ENCODE measurements around the gene RNU6-7.
A peak's percentile ranks its signal among the peaks of the same experiment; 100 is the strongest.

Gene RNU6-7

DNA sequence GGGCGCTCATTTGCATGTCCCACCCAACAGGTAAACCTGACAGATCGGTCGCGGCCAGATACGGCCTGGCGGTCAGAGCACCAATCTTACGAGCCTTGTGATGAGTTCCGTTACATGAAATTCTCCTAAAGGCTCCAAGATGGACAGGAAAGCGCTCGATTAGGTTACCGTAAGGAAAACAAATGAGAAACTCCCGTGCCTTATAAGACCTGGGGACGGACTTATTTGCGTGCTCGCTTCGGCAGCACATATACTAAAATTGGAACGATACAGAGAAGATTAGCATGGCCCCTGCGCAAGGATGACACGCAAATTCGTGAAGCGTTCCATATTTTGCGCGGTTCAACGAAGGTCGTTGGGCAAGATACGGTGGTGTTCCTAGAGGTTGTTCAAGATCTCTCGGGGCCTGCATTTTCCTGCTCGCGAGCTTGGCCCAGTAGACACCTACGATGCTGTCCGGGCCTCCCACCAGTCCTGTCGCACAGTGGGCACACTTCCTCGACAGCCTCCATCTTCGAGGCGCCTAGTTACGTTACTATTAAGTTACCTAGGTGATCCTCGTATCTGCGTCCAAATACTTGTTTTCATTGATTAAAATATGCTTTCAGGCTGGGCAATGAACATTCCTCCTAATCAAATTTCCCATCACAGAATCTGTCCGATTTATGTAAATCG, at the start of gene RNU6-7:
Gene RNU6-7, plus strand, starts transcription at position 230 of the 675 bp plus-strand sequence.
- peak within 1 kb of the TSS; percentile 93 for H3K4me2 ChIP-seq
- TF ChIP-seq, protein P1, sequence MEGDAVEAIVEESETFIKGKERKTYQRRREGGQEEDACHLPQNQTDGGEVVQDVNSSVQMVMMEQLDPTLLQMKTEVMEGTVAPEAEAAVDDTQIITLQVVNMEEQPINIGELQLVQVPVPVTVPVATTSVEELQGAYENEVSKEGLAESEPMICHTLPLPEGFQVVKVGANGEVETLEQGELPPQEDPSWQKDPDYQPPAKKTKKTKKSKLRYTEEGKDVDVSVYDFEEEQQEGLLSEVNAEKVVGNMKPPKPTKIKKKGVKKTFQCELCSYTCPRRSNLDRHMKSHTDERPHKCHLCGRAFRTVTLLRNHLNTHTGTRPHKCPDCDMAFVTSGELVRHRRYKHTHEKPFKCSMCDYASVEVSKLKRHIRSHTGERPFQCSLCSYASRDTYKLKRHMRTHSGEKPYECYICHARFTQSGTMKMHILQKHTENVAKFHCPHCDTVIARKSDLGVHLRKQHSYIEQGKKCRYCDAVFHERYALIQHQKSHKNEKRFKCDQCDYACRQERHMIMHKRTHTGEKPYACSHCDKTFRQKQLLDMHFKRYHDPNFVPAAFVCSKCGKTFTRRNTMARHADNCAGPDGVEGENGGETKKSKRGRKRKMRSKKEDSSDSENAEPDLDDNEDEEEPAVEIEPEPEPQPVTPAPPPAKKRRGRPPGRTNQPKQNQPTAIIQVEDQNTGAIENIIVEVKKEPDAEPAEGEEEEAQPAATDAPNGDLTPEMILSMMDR (conservative IDR thresholded peaks at IDR 0.05; ENCODE audit: low read depth, low read length) = no peak
- no peaks in the 10 kb centered on the region for H3K27me3 ChIP-seq (ENCODE audit: insufficient read depth, low read depth)

DNA sequence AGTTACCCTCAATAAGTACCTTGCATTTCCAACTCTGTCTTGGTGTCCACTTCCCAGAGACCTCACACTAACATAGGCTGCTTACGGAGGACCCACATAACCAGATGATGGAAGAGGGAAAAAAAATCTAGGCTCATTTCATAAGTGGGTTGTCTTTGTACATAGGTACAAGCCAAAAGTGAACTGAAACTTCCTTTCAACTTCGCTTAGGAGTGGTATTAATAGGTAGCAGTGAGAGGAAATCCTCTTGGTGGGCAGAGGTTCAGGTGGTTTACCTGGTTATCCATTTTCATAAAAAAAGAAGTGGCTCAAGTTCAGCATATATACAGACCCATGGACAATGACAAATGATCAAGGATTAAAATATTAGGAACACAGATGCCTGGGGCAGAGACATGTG, 35.8 kb upstream of the RNU6-7 start:
- Histone ChIP-seq H3K4me1 (ENCODE audit: low read depth, poor library complexity, severe bottlenecking) (no peaks in the 10 kb centered on the region), H3K36me3 (ENCODE audit: insufficient read depth) (no peaks in the 10 kb centered on the region), H3K79me2 (ENCODE audit: insufficient read depth, low read depth) (no peaks in the 10 kb centered on the region), H3K4me2 (no peak overlapping the region), H3K27ac (no peak overlapping the region), H3K4me3 (IDR thresholded peaks at IDR 0.05; ENCODE audit: insufficient read depth, low read depth, low read length) (no peak overlapping the region), H4K20me1 (ENCODE audit: insufficient read depth) (no peaks in the 10 kb centered on the region), H3K27me3 (ENCODE audit: insufficient read depth, low read depth) (no peaks in the 10 kb centered on the region), H2AFZ (ENCODE audit: low read depth) (no peak overlapping the region), H3K9ac (no peak overlapping the region)
- TF ChIP-seq, protein P1 (conservative IDR thresholded peaks at IDR 0.05; ENCODE audit: low read depth, low read length) = no peak

More for the DNA sequence above, at the start of gene RNU6-7:
- H3K36me3 ChIP-seq (ENCODE audit: insufficient read depth) = no peaks in the 10 kb centered on the region
- no peaks in the 10 kb centered on the region for H4K20me1 ChIP-seq (ENCODE audit: insufficient read depth)
- no peaks in the 10 kb centered on the region for H3K79me2 ChIP-seq (ENCODE audit: insufficient read depth, low read depth)
- peak within 1 kb of the TSS; percentile 80 for H2AFZ ChIP-seq (ENCODE audit: low read depth)
- peak within 1 kb of the TSS; percentile 92; the same call in 1 of the 2 replicates for H3K9ac ChIP-seq
- H3K4me1 ChIP-seq (ENCODE audit: low read depth, poor library complexity, severe bottlenecking) = peaks cover 47% of the 10 kb centered on the region
- no peak within 1 kb of the TSS for H3K4me3 ChIP-seq (IDR thresholded peaks at IDR 0.05; ENCODE audit: insufficient read depth, low read depth, low read length)
- H3K27ac ChIP-seq = peak within 1 kb of the TSS; percentile 85

DNA sequence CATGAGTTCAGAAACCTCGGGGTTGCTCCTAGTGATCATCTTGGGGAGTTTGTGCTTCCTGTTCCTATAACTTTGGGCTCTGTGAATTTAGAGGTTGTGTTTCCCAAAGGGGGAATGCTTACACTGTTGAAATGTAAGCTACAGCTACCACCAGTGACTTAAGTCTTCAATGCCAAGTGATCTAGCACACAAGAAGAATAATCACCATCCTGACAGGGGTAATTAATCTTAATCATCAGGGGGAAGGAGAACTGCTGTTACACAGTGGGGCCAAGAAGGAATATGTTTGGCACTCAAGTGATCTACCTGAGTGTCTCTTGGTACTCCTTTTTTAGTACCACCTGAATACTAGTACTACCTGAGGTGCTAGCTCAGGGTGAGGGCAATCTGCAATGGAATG, 34.9 kb upstream of the RNU6-7 start:
- Histone ChIP-seq H4K20me1 (ENCODE audit: insufficient read depth) (no peaks in the 10 kb centered on the region), H3K27ac (no peak overlapping the region), H3K4me3 (IDR thresholded peaks at IDR 0.05; ENCODE audit: insufficient read depth, low read depth, low read length) (no peak overlapping the region), H2AFZ (ENCODE audit: low read depth) (no peak overlapping the region), H3K27me3 (ENCODE audit: insufficient read depth, low read depth) (no peaks in the 10 kb centered on the region), H3K4me2 (no peak overlapping the region), H3K36me3 (ENCODE audit: insufficient read depth) (no peaks in the 10 kb centered on the region), H3K9ac (no peak overlapping the region), H3K79me2 (ENCODE audit: insufficient read depth, low read depth) (no peaks in the 10 kb centered on the region), H3K4me1 (ENCODE audit: low read depth, poor library complexity, severe bottlenecking) (no peaks in the 10 kb centered on the region)
- TF ChIP-seq, protein P1 (conservative IDR thresholded peaks at IDR 0.05; ENCODE audit: low read depth, low read length) = no peak

DNA sequence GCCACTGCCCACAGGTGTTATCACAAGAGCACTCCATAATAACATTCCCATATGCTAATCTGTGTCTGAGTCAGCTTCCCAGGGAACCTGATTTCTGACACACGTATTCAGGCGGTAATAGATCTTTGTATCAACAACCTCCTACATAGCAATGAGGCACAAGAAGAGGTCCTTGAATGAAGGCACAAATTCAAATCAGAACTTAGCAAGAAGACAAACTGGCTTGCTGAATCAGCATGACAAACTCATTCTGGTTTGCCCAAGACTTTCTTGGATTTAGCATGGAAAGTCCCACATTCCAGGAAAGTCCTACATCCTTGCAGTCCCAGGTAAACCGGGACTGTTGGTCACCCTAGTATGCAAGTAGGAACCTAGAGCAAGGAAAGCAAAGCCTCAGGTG, 33.9 kb upstream of the RNU6-7 start:
- TF ChIP-seq, protein P1 (conservative IDR thresholded peaks at IDR 0.05; ENCODE audit: low read depth, low read length) = no peak
- Histone ChIP-seq H3K36me3 (ENCODE audit: insufficient read depth) (no peaks in the 10 kb centered on the region), H3K9ac (no peak overlapping the region), H3K27me3 (ENCODE audit: insufficient read depth, low read depth) (no peaks in the 10 kb centered on the region), H2AFZ (ENCODE audit: low read depth) (no peak overlapping the region), H3K4me3 (IDR thresholded peaks at IDR 0.05; ENCODE audit: insufficient read depth, low read depth, low read length) (no peak overlapping the region), H3K27ac (no peak overlapping the region), H3K79me2 (ENCODE audit: insufficient read depth, low read depth) (no peaks in the 10 kb centered on the region), H4K20me1 (ENCODE audit: insufficient read depth) (no peaks in the 10 kb centered on the region), H3K4me1 (ENCODE audit: low read depth, poor library complexity, severe bottlenecking) (no peaks in the 10 kb centered on the region), H3K4me2 (no peak overlapping the region)

Measured in KMS-11 (cell line).